Measurements from ENCODE around the gene SHISA9.

SHISA9 gene

GRCh38 chr16:12959072-12959471 is 57.7 kb downstream of the SHISA9 start:
- DNase-seq, result no peak

- no peak for DNase-seq
Measured at GRCh38 chr16:12961626-12962025, 60.2 kb downstream of the SHISA9 start.

GRCh38 chr16:12964461-12964860 is 63.1 kb downstream of the SHISA9 start:
- no peak for DNase-seq

- DNase-seq, result no peak
Measured at GRCh38 chr16:12965274-12965804, 63.9 kb downstream of the SHISA9 start.

- no peak for DNase-seq
Measured at GRCh38 chr16:12971241-12971640, 69.8 kb downstream of the SHISA9 start.

GRCh38 chr16:12972246-12972645 is 70.8 kb downstream of the SHISA9 start:
- DNase-seq, result no peak

- DNase-seq, result no peak
Measured at GRCh38 chr16:12975766-12976165, 74.4 kb downstream of the SHISA9 start.

GRCh38 chr16:12976496-12976895 is 75.1 kb downstream of the SHISA9 start:
- DNase-seq, result no peak

- no peak for DNase-seq
Measured at GRCh38 chr16:12976936-12977335, 75.5 kb downstream of the SHISA9 start.

- no peak for DNase-seq
Measured at GRCh38 chr16:12985516-12985915, 84.1 kb downstream of the SHISA9 start.

GRCh38 chr16:12988071-12988470 is 86.7 kb downstream of the SHISA9 start:
- DNase-seq, result no peak

GRCh38 chr16:12992066-12992465 is 90.7 kb downstream of the SHISA9 start:
- DNase-seq, result no peak

GRCh38 chr16:12994402-12994801 is 93.0 kb downstream of the SHISA9 start:
- DNase-seq, result no peak

GRCh38 chr16:12995721-12996372 is 94.4 kb downstream of the SHISA9 start:
- DNase-seq, result no peak

GRCh38 chr16:12998361-12999085 is 97.1 kb downstream of the SHISA9 start:
- no peak for DNase-seq

GRCh38 chr16:12999368-12999767 is 98.0 kb downstream of the SHISA9 start:
- no peak for DNase-seq

- no peak for DNase-seq
Measured at GRCh38 chr16:13005721-13006247, 104.4 kb downstream of the SHISA9 start.

- DNase-seq, result no peak
Measured at GRCh38 chr16:13012601-13013000, 111.2 kb downstream of the SHISA9 start.

GRCh38 chr16:13013043-13013442 is 111.6 kb downstream of the SHISA9 start:
- no peak for DNase-seq

GRCh38 chr16:13014476-13014875 is 113.1 kb downstream of the SHISA9 start:
- no peak for DNase-seq

- DNase-seq, result no peak
Measured at GRCh38 chr16:13018026-13018425, 116.6 kb downstream of the SHISA9 start.

GRCh38 chr16:13021996-13022395 is 120.6 kb downstream of the SHISA9 start:
- no peak for DNase-seq

GRCh38 chr16:13029786-13030185 is 128.4 kb downstream of the SHISA9 start:
- DNase-seq, result no peak

- DNase-seq, result no peak
Measured at GRCh38 chr16:13030769-13031168, 129.4 kb downstream of the SHISA9 start.

Measured in stimulated activated CD4-positive, alpha-beta T cell treated with anti-CD3 and anti-CD28 coated beads, Interleukin-15, amount 100 ng/mL, for 24 hours (primary cell).